Stimulated activated CD8-positive, alpha-beta memory T cell treated with anti-CD3 and anti-CD28 coated beads, Interleukin-12 subunit alpha, Interleukin-12 subunit beta, amount 100 ng/mL, for 24 hours (primary cell): ENCODE measurements around the gene NFASC.

Experiments
- DNase-seq: peaks from one replicate; pipeline ENCODE4 v3.0.0-alpha.2; 2020; ENCODE audit errors: extremely low read depth

Gene NFASC

DNA sequence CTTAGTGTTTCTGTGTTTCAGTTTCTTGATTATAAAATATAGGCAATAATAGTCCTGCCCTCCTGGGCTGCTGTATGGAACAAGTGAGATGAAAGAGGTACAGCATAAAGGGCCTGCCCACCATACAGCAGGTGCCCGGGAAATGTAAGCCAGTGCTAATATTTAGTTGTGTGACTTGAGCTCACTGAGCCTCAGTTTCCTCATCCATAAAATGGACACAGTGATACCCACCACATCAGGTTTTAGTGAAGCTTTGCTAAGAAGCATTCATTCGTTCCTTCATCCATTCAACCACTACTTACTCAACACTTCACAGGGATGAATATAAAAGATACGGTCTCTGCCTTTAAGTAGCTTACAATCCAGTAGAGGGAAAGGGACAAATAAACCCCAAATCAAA lies 192.2 kb downstream of the NFASC start:
- DNase-seq = no peak

DNA sequence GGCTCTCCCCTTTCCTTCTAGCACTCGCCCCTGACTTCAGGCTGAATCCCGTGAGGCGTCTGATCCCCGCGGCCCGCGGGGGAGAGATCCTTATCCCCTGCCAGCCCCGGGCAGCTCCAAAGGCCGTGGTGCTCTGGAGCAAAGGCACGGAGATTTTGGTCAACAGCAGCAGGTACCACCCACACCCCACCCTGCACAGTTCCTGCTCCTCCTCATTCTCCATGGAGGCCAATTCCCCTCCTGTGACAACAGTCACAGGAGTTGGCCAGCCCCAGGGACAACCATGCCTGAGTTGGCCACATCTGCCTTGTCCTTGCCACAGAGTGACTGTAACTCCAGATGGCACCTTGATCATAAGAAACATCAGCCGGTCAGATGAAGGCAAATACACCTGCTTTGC lies 193.6 kb downstream of the NFASC start:
- no peak for DNase-seq

DNA sequence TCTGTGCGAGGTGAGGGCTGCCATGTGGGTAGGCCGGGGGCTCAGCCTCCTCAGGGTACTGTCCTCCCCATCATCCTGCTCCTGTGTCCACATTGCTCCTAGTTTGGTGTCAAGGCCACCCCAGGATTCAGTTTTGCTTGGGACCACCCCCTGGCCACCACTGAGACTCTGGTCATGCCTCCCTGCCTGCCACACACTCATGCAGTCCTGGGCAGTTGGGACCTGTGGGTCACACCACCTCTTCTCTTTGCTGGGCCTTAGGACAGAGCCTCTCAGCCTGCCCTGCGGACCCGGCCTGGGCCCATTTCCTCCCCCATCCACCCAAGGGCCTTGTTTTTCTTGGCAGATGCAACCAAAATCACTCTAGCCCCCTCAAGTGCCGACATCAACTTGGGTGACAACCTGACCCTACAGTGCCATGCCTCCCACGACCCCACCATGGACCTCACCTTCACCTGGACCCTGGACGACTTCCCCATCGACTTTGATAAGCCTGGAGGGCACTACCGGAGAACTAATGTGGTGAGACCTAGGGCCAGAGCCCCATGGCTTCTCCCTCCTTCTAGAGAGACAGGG lies 194.2 kb downstream of the NFASC start:
- DNase-seq = no peak

DNA sequence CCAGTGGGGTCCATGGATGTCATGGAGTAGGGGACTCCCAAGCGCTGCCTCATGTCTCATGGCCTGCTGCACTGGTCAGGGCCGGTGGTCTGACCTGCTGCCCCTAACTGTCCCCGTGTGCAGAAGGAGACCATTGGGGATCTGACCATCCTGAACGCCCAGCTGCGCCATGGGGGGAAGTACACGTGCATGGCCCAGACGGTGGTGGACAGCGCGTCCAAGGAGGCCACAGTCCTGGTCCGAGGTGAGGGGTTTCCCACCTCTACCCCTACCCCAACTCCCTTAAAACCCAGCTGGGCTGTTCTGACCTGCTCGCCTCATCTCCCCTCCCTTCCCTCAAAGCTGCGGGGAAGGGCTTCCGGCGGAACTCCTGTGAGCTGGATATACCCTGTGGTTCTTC lies 195.0 kb downstream of the NFASC start:
- DNase-seq = no peak

DNA sequence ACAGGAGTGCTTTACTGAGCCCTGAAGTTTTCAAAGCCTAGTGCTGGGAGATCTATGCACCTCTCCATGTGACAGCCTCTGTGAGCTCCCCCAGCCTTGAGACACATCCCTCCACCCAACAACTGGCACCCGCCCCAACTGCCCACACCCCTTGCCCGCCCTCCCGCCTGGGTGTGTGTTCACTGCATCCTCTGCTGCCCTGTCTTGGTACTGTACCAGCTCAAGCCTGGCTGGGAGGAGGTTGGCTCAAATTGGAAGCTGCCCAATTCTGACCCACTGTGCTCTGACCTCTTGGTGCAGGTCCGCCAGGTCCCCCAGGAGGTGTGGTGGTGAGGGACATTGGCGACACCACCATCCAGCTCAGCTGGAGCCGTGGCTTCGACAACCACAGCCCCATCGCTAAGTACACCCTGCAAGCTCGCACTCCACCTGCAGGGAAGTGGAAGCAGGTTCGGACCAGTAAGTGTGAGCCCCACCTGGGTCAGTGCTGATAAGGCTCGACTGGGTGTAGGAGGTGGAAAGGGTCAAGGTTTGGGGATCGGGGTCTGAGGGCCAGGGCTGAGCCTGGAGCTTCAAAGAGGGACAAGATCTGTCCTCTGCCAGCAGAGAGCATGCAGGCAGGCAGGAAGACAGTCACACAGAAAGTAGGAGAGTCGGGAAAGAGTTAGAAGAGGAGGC lies 195.6 kb downstream of the NFASC start:
- DNase-seq = no peak

DNA sequence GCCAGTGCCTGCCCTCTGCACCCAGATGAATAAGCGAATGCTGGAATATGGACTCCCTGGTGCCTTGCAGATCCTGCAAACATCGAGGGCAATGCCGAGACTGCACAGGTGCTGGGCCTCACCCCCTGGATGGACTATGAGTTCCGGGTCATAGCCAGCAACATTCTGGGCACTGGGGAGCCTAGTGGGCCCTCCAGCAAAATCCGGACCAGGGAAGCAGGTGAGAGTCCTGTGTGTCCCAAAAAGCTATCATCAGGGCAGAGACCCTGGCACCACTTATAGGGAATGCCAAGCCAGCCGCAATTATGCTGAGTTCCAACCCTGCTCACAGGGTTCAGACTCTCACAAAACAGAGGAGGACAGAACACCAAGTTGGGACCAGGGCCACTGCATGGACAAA lies 196.4 kb downstream of the NFASC start:
- DNase-seq = no peak

DNA sequence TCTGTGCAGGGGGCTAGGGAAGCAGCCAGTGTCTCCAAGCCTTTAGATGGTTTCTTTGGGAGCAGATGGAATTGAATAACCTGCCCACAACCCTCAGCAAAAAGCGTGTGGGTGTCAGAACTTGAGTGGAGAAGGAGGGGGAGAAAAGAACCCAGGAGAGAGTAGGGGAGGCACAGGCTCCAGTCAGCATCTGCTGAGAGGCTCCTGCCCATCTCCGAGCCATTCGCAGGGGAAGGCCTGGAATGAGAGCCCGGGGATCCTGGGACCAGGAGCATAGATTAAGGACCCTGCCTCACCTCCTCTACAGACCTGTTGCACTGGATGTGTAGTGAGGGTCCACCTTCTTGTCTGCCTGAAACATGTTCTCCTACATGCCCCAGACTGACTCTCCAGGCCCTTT lies 197.3 kb downstream of the NFASC start:
- DNase-seq = no peak

DNA sequence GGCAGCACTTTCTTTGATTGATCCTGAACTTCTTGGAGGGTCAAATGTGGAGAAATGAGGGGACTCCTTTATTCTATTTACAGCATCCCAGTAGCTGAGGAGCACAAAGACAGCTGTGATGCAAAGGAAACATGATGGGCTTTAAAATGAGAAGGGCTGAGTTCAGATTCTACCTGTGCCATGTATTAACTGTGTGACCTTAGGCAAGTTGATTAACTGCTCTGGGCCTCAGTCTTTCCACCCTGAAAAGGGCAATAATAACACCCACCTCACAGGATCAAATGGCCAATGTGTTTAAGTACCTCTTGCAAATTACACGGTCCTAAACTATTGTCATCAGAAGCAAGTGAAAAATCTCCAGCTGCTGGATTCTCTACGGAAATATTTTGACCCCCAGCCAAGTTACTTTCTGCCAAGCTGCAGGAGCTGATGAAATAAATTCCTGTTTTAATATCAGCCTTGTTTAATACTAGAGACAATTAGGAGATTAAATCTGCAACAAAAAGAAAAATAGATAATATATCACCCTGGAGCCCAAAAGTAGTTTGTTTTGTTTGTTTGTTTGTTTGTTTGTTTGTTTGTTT lies 197.9 kb downstream of the NFASC start:
- DNase-seq = no peak

DNA sequence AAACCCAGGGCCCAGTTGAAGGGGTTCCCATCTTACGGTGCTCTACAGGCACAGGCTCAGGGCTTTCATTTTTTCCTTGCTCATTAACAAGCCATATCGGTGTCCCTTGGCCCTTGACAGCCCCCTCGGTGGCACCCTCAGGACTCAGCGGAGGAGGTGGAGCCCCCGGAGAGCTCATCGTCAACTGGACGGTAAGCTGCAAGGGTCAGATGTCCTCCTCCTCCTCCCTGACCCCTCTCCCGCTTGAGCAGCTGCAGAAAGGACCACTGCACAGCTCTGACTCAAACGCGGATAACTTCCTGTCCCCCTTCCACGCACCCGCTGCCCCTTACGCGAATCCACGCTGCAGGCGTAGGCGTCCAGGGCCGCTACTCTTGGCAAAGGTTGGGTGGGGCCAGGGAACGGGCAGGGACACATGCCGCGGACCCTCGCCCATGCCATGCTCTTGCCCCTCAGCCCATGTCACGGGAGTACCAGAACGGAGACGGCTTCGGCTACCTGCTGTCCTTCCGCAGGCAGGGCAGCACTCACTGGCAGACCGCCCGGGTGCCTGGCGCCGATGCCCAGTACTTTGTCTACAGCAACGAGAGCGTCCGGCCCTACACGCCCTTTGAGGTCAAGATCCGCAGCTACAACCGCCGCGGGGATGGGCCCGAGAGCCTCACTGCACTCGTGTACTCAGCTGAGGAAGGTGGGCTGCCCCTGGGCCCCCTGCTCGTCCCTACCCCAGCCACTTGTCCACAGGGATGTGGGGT lies 198.9 kb downstream of the NFASC start:
- DNase-seq = no peak

DNA sequence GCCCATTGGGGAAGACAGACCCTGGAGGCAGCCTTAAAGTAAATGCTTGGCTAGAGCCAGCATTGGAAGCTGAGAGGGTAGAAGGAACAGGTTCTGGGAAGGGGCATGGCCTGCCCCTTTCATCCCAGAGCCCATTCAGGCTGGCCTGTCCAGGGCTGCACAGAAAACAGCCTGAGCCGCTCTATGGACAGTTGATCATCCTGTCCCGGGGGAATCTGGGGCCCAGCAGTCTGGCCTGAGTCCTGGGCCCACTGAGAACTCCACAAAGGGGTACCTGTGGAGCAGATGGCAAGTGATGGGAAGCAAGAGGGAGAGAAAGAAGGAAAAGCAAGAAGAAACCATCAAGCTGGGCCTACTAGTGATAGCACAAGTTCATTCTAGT lies 200.4 kb downstream of the NFASC start:
- DNase-seq = no peak

DNA sequence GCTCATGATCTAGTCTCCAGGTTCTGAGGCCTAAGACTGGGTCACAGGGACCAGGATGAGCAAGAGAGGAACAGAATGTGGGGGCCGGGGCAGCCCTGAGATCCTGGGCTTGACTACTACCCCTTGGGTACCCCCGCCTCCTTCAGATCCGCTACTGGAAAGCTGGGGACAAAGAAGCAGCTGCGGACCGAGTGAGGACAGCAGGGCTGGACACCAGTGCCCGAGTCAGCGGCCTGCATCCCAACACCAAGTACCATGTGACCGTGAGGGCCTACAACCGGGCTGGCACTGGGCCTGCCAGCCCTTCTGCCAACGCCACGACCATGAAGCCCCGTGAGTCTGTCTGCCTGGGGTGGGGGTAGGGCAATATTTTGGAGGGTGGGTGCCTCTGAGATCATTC lies 201.1 kb downstream of the NFASC start:
- DNase-seq = no peak

DNA sequence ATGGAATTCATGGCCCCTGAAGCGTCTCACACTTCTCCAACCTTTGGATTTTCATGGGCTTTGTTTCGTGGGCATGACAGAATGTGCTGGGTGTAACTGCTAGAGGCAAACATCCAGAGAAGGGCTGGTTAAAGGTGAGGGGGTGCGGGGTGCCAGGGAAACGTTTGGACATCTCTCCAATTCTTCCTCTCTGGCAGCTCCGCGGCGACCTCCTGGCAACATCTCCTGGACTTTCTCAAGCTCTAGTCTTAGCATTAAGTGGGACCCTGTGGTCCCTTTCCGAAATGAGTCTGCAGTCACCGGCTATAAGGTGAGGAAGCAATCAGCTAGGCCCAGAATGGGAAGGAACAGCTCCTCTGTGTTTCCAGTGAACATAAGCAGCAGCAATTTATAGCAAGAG lies 201.6 kb downstream of the NFASC start:
- no peak for DNase-seq
